ENCODE results near the gene DHRSX. TPM values are rescaled to one million over a fixed set of nuclear protein-coding genes. Genes with fewer than 3 reads are reported as not detected.
A peak's percentile ranks its signal among the peaks of the same experiment; 100 is the strongest.
"Not testable (repeated sequence)": the region's sequence is repeated elsewhere in the genome, so short reads cannot be mapped to it uniquely, and the experiment has no call there.

Gene DHRSX
- total and polyA plus RNA-seq, 7 donors: 5.6 to 19.3 (median 9.6) TPM

GRCh38 chrX:2466876-2467656 is 33.7 kb downstream of the DHRSX start:
- no peak for TF ChIP-seq CTCF (IDR thresholded peaks at IDR 0.05)
- WGBS, 3 donors: 60 to 72% (median 66%) methylated on average over 20 of the region's 20 CpGs
- Histone ChIP-seq H3K27me3 (ENCODE audit: insufficient read depth in 3 of 3, low read length in 2 of 3) (no peaks in the 10 kb centered on the region), H3K4me1 (no peaks in the 10 kb centered on the region), H3K9me3 (no peaks in the 10 kb centered on the region), H3K4me3 (no peak overlapping the region), H3K36me3 (ENCODE audit: insufficient read depth in 1 of 2, low read depth in 1 of 2) (no peaks in the 10 kb centered on the region), H3K27ac (no peak overlapping the region)
- ATAC-seq (peak in 1 of 4 donors; percentile 32), DNase-seq (no peak)
- intact Hi-C loops (cut with DNase I): no loop called here

GRCh38 chrX:2464677-2465166 is 36.1 kb downstream of the DHRSX start:
- 88 to 91% (median 88%) methylated on average over 15 of the region's 15 CpGs for WGBS, 3 donors
- Histone ChIP-seq H3K36me3 (ENCODE audit: insufficient read depth in 1 of 2, low read depth in 1 of 2) (no peaks in the 10 kb centered on the region), H3K4me3 (no peak overlapping the region), H3K9me3 (no peaks in the 10 kb centered on the region), H3K4me1 (no peaks in the 10 kb centered on the region), H3K27ac (no peak overlapping the region), H3K27me3 (ENCODE audit: insufficient read depth in 3 of 3, low read length in 2 of 3) (no peaks in the 10 kb centered on the region)
- no peak for ATAC-seq
- DNase-seq: no peak
- TF ChIP-seq CTCF (IDR thresholded peaks at IDR 0.05): no peak
- intact Hi-C loops (cut with DNase I): no loop called here

GRCh38 chrX:2463973-2464676 is 36.7 kb downstream of the DHRSX start:
- Histone ChIP-seq H3K27ac (no peak overlapping the region), H3K4me3 (no peak overlapping the region), H3K27me3 (ENCODE audit: insufficient read depth in 3 of 3, low read length in 2 of 3) (no peaks in the 10 kb centered on the region), H3K36me3 (ENCODE audit: insufficient read depth in 1 of 2, low read depth in 1 of 2) (no peaks in the 10 kb centered on the region), H3K4me1 (no peaks in the 10 kb centered on the region), H3K9me3 (no peaks in the 10 kb centered on the region)
- ATAC-seq (no peak), DNase-seq (no peak)
- WGBS, 3 donors: 82 to 90% (median 87%) methylated on average over 26 to 31 of the region's 31 CpGs
- intact Hi-C loops (cut with DNase I): no loop called here
- no peak for TF ChIP-seq CTCF (IDR thresholded peaks at IDR 0.05)

GRCh38 chrX:2463481-2463880 is 37.3 kb downstream of the DHRSX start:
- H3K9me3 ChIP-seq; H3K27me3 ChIP-seq (ENCODE audit: insufficient read depth in 3 of 3, low read length in 2 of 3); ATAC-seq; H3K27ac ChIP-seq; H3K4me3 ChIP-seq; H3K36me3 ChIP-seq (ENCODE audit: insufficient read depth in 1 of 2, low read depth in 1 of 2); DNase-seq; intact Hi-C loops (cut with DNase I); H3K4me1 ChIP-seq: not testable (repeated sequence)
- WGBS, 3 donors: 70 to 88% (median 73%) methylated on average over 10 of the region's 10 CpGs

GRCh38 chrX:2462780-2463179 is 38.0 kb downstream of the DHRSX start:
- 87 to 92% (median 91%) methylated on average over 3 of the region's 3 CpGs for WGBS, 3 donors
- H3K4me3 ChIP-seq: no peak overlapping the region
- ATAC-seq: no peak
- no peak for TF ChIP-seq CTCF (IDR thresholded peaks at IDR 0.05)
- H3K27ac ChIP-seq: no peak overlapping the region
- DNase-seq: no peak
- H3K4me1 ChIP-seq: no peaks in the 10 kb centered on the region
- H3K36me3 ChIP-seq (ENCODE audit: insufficient read depth in 1 of 2, low read depth in 1 of 2): no peaks in the 10 kb centered on the region
- H3K9me3 ChIP-seq: no peaks in the 10 kb centered on the region
- H3K27me3 ChIP-seq (ENCODE audit: insufficient read depth in 3 of 3, low read length in 2 of 3): no peaks in the 10 kb centered on the region
- intact Hi-C loops (cut with DNase I): no loop called here

Data from psoas muscle (tissue), 8 donors.